ENCODE results near the gene PLSCR2. TPM values are rescaled to one million over a fixed set of nuclear protein-coding genes. Genes with fewer than 3 reads are reported as not detected.
A peak's percentile ranks its signal among the peaks of the same experiment; 100 is the strongest.

PLSCR2 gene, protein sequence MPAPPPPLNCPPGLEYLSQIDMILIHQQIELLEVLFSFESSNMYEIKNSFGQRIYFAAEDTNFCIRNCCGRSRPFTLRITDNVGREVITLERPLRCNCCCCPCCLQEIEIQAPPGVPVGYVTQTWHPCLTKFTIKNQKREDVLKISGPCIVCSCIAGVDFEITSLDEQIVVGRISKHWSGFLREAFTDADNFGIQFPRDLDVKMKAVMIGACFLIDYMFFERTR
- total RNA-seq (1 to 10 TPM in 1 of 2 donors, under 1 TPM in 1; 0.73 to 1.2 TPM), polyA plus RNA-seq (ENCODE audit: insufficient read length in 6 of 6) (1 to 10 TPM in 1 of 6 donors, under 1 TPM in 5; 0.38 to 1.2 (median 0.71) TPM)
- long read RNA-seq, donor 1, result 0 reads
- long read RNA-seq, donor 2, result 0 reads
- long read RNA-seq, donor 3, result 0 reads
- long read RNA-seq, donor 4, result 0 reads
- long read RNA-seq, donor 5, result 0 reads
- long read RNA-seq, donor 6, result 0 reads
- long read RNA-seq, donor 7, result 0 reads
- long read RNA-seq, donor 8, result 0 reads
- long read RNA-seq, donor 9, result 0 reads
- long read RNA-seq, donor 10, result 0 reads
- long read RNA-seq, donor 11, result 0 reads
- long read RNA-seq, donor 12, result 0 reads

DNA sequence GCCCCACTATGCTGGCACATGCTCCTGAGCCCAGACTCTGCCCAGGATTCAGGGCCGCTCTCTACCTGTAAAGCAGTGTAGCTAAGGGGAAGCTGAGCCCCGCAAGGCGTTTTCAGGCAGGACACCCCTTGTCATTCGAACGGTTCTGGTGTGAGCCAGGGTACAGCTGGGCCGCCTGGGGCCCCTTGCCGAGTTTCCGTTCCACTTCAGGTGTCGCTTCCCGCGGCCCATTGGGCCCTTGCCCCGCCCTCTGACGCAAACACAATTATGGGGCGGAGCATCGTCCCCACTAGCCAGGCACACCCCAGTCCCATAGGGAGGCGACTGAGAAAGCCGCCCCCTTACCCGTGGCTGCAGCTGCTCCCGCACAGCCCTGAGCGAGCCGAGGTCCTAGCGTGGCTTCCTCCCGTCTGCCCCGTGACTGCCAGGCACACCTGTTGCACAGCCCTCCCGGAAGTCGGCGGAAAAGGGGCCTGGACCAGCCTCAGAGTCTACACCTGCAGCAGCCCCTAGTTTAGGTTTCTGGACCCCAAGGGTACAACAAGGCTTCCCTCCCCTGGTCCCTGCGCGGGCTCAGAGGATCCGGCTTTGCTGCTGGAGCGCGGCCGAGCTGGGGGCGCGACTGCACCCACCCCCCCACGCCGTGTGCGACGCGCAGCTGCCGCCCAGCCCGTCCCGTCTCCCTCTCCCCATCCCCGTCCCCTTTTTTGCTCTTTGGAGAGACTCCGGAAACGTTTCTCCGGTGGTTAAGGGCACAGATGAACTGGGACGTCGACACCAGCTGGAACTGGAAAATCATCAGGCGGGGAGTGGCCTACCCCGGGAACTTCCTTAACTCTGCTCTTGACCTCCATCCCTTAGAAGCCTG is at the start of gene PLSCR2:
Gene PLSCR2, minus strand, starts transcription at position 412 of the 868 bp plus-strand sequence. CDS start 9,657 bp downstream, outside the sequence.
- intact Hi-C loops (cut with DNase I), result no loop called here
- ATAC-seq, result peak; percentile 99
- Histone ChIP-seq H3K27me3 (no peaks in the 10 kb centered on the region), H3K4me3 (peak within 1 kb of the TSS; percentile 49 to 60), H3K36me3 (no peaks in the 10 kb centered on the region), H3K9me3 (no peaks in the 10 kb centered on the region), H3K27ac (peak within 1 kb of the TSS; percentile 73 to 78), H3K4me1 (peaks cover 0 to 7% of the 10 kb centered on the region in 2 donors)
- peak; percentile 46 to 93 (median 82) for DNase-seq
- TF ChIP-seq, protein P1, sequence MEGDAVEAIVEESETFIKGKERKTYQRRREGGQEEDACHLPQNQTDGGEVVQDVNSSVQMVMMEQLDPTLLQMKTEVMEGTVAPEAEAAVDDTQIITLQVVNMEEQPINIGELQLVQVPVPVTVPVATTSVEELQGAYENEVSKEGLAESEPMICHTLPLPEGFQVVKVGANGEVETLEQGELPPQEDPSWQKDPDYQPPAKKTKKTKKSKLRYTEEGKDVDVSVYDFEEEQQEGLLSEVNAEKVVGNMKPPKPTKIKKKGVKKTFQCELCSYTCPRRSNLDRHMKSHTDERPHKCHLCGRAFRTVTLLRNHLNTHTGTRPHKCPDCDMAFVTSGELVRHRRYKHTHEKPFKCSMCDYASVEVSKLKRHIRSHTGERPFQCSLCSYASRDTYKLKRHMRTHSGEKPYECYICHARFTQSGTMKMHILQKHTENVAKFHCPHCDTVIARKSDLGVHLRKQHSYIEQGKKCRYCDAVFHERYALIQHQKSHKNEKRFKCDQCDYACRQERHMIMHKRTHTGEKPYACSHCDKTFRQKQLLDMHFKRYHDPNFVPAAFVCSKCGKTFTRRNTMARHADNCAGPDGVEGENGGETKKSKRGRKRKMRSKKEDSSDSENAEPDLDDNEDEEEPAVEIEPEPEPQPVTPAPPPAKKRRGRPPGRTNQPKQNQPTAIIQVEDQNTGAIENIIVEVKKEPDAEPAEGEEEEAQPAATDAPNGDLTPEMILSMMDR (IDR thresholded peaks at IDR 0.05), result no peak

DNA sequence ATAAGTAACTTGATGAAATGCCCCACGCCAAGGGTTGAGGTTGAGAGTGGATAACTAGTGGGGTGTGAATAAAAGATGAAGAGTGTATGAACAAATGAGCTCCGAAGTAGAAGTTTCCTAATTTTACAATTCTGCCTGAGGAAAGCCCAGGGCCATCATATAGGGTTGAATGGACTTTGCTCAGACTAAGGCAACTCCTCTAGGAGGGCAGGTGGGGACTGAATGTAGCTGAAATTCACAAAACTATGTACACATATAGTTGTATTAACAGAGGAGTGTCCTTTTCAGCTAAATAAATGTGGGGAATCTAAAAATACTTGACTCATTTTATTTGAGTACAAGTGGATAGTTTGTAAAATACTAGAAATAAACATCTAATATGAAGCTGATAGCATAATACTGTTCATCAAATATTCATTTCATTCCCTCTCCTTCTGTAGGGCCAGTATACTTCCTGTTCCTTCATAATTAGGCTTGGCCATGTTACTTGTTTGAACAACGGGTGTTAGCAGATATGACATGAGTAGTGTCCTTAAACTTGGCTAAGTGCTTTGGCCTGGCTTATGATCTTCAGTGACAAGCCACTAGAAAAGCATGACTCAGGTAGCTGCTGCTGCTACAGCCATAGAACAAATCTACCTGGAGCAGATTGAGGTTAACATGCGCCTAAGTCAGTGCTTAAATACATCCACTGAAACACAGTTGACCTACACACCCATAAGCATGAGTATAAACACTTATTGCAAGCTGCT is 48.5 kb upstream of the PLSCR2 start:
- TF ChIP-seq, protein P1 (IDR thresholded peaks at IDR 0.05), result no peak
- H3K27ac ChIP-seq, result peak overlapping the region in 1 of 2 donors; percentile 14
- no peaks in the 10 kb centered on the region for H3K9me3 ChIP-seq
- DNase-seq (no peak), ATAC-seq (peak; percentile 96)
- no peak overlapping the region for H3K4me3 ChIP-seq
- peaks cover 0 to 88% of the 10 kb centered on the region in 2 donors for H3K36me3 ChIP-seq
- peaks cover 0 to 6% of the 10 kb centered on the region in 2 donors for H3K4me1 ChIP-seq
- no peaks in the 10 kb centered on the region for H3K27me3 ChIP-seq
- intact Hi-C loops (cut with DNase I), result no loop called here

DNA sequence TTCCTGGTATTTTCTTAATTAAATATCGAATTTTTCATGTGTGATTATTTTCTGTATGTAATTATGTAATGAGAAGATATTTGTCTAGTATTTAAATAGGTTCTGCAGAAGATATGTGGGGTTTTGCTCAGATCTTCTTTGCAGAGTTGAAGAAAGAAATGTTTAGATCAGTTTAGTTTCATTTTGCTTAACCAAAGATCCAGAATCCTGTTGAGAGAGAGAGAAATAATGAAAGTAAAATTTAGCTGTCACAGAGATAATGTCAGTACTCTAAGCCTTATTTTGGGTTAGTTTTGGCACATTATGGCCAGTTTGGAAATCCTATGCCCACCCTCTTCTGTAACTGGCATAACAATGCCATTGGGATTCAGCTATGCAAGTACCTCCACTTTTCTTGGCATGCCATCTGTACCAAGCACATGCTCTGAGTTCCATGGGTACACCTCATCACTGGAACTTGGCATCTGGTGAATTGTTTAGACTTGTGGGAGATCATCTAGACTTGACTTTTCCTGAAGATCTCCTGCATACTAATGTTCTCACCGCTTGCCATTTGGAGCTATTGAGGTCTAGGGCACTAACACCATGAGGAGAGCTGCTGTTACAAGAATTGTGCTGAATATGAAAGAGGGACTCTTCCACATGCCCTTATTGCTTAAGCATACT is 44.2 kb upstream of the PLSCR2 start:
- Histone ChIP-seq H3K36me3 (peaks cover 0 to 74% of the 10 kb centered on the region in 2 donors), H3K4me3 (no peak overlapping the region), H3K27ac (peak overlapping the region in 1 of 2 donors; percentile 11), H3K9me3 (no peaks in the 10 kb centered on the region), H3K4me1 (peaks cover 0 to 6% of the 10 kb centered on the region in 2 donors), H3K27me3 (no peaks in the 10 kb centered on the region)
- intact Hi-C loops (cut with DNase I), result no loop called here
- DNase-seq, result no peak
- ATAC-seq, result no peak
- TF ChIP-seq, protein P1 (IDR thresholded peaks at IDR 0.05), result no peak

DNA sequence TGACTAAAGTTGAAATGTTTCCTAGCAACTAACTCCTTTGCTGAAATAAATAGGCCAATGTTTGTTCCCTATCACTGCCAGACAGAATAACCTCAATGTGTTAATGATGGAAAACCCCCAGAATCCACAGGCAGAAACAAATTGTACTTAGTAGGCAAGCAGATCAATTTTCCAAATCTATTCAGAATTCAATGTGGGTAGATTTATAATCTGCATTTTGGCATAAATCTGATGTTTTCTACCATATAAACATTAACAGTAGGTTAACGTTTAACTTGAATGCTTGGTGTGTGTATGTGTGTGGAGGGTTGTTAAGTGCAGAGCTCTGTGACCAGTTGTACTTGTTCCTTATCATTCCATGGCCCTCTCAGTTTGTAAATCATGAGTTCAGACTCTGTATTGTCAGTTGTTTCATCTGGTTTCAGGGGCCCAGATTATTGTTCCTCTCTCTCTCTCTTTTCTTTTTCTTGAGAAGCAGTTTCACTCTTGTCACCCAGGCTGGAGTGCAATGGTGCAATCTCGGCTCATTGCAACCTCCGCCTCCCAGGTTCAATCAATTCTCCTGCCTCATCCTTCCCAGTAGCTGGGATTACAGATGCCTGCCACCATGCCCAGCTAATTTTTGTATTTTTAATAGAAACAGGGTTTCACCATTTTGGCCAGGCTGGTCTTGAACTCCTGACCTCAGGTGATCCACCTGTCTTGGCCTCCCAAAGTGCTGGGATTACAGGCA is 42.2 kb upstream of the PLSCR2 start:
- TF ChIP-seq, protein P1 (IDR thresholded peaks at IDR 0.05), result no peak
- ATAC-seq (peak; percentile 75), DNase-seq (peak in 1 of 4 donors; percentile 53)
- intact Hi-C loops (cut with DNase I), result no loop called here
- Histone ChIP-seq H3K4me3 (no peak overlapping the region), H3K9me3 (no peaks in the 10 kb centered on the region), H3K27ac (peak overlapping the region in 1 of 2 donors; percentile 39), H3K4me1 (peaks cover 0 to 13% of the 10 kb centered on the region in 2 donors), H3K27me3 (no peaks in the 10 kb centered on the region), H3K36me3 (peaks cover 0 to 60% of the 10 kb centered on the region in 2 donors)

All from left lung (tissue), 14 donors.